Effector CD4-positive, alpha-beta T cell (primary cell): Measurements from ENCODE around the gene NOP9.

ENCODE experiments used
- DNase-seq: peaks from one replicate; pipeline ENCODE4 v3.0.0-alpha.2; 2020

The NOP9 gene

DNA sequence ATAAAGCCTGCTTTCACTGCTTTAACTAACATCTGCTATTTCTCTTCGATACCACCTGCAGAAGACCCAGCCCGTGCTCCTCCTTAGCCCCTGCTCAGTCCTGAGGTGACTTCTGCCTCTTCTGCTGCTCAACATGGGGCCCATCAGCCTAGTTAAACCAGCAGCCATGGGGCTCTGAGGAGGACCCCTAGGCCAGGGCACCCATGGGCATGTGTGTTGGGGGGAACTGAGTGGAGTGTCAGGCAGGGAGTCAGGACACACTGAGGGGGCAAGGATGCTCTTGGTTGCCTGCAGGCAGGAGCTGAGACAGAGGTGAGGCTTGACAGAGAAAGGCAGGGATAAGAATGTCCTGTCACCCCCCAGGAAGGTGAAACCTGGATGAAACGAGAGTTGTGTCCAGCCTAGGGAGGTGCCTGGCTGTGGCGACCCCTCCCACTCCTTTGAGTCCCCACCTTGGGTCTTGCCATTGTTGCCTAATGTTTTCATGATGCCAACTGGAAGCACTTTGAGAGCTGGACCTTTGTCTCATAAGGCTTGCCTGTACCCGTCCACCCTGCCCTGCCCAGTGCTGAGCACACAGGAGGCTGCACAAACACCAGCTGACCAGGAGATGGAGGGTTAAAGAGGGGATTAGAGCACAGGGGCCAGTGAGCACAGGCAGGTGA is 15.7 kb upstream of the NOP9 start:
- no peak for DNase-seq

DNA sequence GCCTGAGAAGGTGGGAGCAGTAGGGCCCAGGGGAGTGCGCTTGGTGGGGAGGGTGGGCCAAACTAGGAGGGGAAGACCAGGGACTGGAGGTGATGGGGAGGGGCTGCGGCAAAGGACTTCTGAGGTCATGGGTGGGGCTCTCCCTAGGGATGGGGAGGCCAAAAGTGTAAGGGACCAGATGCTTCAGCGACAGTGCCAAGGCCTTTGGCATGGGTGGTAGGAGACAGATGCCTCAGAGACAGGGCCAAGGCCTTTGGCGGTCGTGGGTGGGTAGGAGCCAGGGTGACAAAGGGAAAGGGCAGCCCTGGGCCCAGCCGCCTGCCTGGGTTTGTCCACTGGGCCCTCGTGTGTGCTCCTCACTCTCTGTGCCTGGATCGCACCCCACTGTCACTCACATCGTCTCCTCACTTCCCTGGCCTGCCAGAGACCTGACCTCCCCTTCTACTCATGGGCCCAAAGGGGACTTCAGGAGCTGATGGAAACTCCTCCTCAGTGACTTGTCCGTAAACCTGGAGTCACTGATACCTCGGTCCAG is 15.1 kb upstream of the NOP9 start:
- DNase-seq: no peak

DNA sequence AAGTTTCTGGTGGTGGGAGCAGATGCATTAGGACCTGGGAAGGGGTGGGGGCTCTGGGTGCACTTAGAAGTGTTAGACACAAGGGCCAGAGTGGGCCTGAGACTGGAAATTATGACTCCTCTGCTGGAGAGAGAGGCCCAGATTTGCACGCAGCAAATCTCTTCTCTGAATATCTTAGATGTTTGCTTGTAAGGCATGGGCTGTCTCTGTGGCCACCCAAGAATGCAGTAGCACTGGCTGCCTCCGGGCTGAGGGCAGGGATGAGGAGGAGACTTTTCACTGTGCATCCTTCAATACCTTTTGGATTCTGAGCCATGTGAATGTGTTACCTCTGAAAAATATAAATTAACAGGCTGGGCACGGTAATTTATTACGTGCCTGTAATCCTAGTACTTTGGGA is 14.3 kb upstream of the NOP9 start:
- DNase-seq: no peak

DNA sequence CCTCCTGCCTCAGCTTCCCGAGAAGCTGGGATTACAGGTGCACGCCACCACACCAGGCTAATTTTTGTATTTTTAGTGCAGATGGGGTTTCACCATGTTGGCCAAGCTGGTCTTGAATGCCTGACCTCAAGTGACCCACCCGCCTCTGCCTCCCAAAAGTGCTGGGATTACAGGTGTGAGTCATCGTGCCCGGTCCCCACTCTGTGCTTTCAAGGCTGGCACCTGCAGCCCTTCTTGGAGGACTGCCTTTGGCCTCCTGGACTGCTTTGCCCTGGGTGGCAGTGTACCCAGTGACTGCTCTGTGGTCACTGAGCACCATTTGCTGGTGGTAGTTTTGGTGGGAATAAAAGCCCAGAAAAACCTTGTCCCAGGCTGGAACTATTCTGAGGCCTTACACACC is 12.7 kb upstream of the NOP9 start:
- no peak for DNase-seq

DNA sequence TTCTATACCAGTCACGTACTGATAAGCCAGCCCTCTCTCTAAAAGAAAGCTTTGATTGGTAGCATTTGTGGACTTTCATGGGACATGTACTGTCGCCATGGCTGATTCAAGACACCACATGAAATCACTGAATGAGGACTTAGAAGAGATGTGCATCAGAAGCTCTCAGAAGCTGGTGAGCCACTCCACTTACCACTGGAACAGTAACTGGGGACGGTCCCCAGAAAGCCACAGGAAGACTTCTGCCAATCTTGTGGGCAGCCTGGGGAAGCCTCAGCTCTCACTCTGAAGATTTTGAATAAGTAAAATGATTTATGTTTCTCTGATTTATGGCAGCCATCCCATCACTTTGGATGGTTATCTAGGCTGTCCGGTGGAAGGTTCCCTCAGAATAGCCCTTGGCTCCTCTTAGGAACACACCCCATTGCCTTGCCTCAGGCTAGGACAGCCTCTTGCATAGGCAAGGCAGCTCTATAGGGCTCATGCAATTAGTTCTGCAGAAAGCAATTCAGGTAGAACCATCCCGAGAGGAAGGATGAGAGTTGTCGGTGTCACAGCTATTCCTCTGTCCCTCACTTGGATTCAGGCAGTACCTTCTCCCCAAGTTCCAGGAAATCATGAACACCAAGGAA is 9.9 kb upstream of the NOP9 start:
- DNase-seq: no peak

DNA sequence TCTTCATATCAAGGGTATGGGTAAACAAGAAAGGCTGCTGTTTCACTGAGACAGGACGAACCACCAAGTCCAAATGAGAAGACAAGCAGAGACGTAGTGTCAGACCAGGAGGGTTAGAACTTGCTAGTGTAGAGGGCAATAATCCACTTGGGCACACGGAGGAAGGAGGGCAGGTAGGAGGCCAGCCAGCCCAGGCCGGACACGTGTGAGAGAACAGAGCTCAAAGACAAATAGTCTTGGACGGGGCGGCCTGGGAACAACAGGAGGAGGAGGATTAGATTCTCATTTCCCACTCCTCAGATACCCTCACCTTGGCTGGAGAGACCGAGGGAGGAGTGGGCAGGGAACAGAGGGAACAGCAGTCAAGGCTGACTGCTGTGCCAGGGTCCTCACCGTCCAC is 8.9 kb upstream of the NOP9 start:
- DNase-seq: no peak

DNA sequence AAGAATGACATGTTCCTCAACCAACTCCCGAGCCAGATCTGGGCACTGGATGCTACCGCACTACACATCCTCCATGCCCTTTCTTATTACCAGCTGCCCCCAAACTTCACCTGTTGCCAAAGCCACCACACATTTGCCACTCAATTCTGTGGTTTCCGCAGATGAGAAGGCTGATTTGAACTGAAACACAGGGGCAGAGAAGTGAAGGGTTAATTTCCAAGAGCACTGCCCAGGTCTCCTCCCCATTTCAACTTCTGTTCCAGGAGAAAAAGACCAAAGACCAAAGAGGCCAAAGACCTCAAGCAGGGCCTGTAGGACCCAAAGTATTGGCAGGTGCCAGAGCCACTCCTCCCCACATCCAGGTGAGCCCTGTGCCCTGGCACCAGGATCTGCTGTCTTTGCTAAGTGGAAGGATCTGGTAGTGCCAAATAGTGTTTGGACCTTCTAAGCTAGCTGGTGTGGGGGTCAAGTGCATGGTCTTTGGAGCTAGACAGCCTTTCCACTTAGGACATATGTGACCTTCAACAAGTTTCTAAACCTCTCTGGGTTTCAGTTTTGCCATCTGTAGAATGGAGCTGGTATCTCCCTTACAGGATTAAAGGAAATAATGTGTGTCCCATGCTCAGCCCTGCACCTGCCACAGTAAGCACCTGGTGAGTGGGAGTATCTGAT is 8.1 kb upstream of the NOP9 start:
- no peak for DNase-seq

DNA sequence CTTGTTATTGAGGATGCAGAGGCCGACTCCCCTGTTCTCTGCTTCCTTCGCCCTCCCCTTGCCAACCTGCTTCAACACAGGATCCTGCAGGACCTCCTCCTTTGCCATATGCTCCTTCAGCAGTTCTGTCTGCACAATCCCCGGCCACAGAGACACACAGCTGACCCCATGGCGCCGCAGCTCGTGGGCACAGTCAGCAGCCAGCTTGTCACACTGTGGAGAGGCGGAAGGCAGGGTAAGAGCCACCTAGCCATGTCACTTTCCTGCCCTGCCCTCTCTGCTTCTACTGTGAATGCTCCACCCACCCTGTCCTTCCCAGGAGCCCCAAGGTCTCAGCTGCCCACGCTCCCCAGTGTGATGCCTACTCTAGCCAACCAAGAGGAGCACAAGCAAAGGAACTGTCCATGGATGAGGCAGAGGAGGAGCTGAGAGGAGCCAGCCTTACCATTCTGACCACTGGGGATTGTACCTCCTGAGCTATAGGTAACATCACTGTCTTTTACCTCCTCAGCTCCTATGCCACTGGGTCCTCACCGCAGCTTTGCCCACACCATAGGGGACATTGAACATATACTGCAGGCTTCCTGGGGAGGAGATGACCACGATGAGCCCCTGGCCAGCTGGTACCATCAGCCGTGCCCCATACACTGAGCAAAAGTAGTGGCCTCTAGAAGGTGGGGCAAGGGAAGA is 7.4 kb upstream of the NOP9 start:
- no peak for DNase-seq

DNA sequence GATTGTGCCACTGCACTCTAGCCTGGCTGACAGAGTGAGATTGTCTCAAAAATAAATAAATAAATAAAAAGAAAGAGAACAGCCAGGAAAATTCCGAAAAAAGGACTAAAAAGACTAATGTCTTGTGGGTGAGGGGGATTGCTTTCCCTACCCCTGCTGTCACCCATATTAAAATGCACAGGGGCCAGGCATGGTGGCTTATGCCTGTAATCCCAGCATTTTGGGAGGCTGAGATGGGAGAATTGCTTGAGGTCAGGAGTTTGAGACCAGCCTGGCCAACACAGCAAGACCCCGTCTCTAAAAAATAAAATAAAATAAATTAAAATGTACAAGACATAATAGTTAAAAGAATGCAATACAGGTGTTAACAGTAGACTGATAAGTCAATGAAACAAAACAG is 6.1 kb upstream of the NOP9 start:
- DNase-seq: no peak

DNA sequence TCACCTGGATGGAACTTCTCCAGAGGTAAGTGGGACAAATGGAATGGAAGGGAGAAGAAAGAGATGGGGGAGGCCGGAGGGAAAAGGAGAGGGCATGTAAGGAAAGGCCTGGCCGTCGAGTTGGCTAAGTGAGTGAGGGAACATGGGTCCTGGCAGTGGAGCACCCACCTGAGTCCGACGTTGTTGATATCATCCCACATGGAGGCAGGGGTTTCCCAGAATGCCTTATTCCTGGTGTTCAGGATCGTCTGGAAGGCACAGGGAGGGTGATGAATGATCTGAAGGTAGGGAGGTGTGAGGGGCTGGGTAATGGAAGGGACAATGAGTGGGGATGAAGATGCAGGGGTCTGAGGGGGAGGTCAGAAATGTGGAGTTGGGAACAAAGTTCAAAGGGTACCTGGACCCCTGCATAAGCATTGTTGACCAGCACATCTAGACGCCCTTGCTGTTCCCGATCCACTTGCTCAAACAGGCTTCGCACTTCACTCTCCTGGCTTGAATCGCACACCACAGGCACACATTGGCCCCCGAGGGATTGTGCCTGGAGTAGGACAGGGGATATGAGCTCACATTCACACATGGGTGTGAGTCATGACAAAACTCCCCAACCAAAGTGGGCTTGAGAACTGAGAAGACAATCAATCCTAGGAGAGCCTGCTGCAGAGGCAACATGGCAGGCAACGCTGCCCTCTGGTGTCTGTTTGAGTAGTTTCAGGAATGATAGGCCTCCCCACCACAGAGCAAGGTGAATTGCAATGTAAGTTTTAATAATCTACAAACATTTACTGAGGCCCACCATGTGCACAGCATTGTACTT is 3.1 kb upstream of the NOP9 start:
- DNase-seq: peak; percentile 66

DNA sequence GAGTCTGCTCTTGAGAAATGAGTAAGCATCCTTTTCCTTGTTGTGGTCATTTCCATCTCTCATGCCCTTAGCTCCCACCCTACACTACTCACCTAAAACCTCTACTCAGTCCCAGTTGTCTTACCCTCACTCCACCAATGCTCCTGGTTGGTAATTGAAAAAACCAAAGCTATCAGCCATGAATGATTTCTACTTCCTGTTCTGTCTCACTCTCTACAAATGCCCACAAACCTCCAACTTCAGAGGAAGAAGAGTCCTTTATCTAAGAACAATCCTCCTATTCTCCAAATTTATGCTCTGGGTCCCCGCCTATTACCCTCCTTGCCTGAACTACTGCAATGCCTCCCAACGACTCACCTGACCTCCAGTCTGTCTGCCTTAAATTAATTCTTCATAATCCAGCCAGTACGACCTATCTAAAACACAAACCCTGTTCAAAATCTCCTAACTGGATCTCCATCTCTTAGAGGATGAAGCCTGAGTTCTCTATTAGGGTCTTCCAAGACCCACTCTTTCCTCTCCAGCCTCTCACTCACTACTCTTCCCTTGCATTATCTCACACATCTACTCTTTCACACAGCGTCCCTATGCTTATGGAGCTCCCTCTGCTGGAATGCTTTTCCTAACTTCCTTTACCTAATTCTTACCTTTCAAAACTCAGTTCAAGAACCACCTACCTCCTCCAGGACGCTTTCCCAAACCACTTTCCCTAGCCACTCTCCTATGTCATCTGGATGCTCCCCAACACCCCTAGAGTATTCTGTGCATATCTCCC is 2.3 kb upstream of the NOP9 start:
- no peak for DNase-seq

DNA sequence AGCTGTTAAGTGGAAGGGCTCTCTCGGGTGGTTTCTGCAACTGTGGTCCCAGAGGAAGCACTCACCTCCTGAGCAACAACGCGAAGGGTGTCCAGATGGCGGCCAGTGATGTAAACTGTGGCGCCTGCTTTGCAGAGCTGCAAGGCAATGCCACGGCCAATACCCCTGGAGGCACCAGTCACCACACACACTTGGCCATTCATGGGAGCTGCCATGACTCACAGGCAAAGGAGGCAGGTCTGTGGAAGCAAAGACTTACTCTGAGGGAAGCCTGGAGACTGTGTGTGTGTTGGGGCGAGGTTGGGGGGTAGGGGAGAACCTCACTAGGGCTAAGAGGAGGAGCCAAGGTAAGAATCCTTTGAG is 777 bp upstream of the NOP9 start:
- no peak for DNase-seq

DNA sequence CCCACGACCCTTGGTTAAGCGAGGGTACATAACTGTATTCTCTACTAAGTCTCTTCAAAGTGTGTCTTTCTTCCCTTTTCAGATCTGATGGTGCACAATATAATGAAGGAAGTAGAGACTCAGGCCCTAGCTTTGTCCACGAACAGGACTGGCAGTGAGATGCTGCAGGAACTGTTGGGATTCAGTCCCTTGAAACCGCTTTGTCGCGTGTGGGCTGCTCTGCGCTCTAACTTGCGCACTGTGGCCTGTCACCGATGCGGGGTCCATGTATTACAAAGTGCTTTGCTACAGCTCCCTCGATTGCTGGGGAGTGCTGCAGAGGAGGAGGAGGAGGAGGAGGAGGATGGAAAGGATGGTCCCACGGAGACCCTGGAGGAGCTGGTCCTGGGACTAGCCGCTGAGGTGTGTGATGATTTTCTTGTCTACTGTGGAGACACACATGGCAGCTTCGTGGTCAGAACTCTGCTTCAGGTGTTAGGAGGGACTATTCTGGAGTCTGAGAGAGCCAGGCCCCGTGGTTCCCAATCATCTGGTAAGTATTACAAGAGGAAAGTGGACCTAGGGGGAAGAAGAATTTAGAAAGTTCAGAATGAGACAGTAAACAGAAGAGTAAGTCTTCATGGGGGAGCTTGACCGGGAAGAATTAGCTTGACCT is 803 bp downstream of the NOP9 start:
- DNase-seq: no peak

DNA sequence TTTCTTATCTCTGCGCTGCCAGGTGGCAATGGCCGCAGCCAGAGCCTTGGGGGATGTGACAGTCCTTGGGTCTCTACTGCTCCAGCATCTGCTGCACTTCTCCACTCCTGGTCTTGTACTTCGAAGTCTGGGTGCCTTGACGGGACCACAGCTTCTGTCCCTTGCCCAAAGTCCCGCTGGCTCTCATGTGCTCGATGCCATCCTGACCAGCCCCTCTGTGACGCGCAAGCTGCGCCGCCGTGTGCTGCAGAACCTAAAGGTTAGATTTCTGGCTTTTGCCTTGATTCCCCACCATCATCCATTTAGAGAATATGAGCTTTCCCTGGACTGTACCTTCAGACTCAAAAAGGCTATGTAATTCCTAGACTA is 4.4 kb downstream of the NOP9 start:
- no peak for DNase-seq

DNA sequence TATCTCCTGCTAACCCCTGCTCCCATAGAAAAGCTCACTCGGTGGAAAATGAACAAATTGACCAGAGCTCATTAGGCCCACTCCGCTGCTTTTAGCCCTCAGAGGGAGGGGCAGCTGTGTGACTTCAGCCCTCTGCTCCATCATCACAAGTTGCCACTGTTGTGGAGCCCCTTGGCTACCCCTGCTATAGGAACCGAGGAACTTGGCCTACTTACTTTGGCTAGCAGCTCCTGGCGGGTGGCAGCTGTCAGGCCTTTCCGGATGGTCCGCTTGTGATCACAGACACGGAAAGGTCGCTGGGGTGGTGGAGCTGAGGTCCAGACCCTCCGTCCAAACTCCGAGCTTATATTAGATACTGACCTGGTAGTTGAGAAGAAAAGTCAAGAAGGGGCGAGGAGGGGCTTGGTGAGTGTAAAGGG is 7.5 kb downstream of the NOP9 start:
- no peak for DNase-seq

DNA sequence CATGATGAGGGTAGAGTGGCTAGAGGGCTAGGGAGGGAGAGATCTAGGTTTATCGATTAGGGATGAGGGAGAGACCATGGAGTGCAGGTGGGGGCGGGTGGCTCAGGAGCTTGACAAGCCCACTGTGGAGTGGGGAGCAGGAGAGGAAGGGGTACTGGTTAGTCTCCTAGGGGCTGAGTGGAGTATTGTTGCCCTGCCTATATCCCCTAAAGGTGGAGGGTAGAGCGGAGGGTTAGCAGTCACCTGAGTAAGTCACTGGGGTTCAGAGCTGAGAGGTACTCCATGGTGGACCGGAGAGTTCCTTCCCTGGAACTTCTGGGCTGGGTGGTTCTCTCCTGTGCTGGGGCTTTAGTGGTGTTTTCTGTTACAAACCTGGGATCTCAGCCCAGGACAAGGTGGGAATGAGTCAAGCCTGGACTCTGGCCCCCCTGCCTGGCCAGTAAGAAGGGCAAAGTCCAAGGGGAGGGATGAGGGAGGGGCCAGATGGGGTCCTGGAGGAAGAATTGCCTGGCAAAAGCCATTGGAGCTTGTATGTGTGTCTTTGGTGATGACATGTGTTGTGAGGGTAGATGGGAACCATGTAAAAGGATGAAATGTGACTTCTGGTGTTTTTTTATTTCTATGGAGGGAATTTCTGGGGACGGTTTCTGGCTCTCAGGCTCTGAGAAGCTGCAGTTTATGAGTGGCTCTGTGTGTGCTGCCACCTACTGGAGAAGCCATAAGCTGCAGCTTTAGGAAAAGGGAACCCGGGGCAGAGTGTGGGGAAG is 8.1 kb downstream of the NOP9 start, which contains the start of gene CIDEB:
Gene CIDEB (minus strand): TSS at position 403 of the 767 bp plus-strand sequence. CDS start 119 bp downstream, at position 284.
- peak; percentile 45 for DNase-seq

DNA sequence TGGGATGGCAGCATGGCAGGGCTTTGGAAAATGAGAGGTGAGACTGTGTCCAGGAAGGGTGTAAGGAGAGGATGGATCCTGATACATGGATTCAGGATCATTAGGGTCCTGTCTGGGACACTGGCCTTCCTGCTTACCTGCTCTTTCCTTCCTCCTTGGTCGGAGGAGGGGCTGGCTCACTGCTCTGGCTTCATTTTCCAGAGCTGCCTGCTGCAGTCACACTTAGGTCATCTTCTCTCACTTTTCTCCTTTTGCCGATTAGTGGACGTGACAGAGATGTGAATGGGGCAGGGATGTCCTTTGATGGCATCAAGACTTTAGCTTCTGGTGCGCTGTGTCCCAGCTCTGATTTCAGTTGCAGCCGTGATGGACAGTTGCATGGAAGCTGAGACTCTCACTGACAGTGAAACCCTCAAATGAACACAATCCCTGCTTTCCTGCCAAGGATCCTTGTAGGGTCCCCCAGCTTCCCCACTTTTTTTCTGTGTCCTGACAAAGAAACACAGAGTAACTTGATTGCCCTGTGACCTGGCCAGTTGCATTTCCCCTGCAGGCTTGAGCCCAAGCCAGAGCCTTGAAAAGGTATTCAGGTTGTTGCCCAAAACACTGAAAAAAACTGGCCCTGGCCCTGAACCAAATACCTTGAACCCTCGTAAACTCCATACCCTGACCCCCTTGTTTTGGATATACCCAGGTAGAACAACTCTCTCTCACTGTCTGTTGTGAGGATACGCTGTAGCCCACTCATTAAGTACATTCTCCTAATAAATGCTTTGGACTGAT is 8.9 kb downstream of the NOP9 start:
- no peak for DNase-seq

DNA sequence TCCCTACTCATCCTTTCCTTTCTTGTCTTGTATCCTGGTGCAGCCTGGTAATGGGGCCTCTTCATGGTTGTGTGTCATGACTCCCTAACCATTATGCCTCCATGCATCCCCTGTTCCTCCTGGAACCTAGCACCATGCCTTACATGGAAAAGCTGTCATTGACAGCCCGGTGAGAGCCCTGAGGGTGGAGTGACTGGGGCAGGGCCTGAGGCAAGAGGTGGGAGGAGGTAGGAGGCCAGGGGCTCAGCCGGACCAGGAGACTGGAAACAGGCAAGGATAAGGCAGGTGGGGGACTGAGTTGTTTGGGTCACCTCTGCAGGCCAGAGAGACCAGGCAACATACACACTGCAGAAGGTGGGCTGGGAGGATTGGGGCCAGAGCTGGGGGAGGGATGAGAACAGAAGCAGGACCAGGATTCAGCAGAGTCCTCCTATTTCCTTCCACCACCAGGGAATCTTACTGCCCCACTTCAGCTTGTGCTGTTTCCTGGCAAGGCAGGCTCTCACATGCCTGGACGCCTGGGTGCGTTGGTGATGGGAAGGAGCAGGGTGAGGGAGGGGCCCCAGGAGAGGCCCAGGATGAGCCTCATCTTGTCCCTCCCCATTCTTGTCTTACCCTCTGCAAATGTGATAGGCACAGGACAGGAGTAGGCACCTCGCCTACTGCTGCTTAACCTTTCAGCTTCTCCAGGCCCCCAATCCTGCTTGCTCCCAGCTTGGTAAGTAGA is 10.1 kb downstream of the NOP9 start, which contains the start of gene LTB4R2:
Gene LTB4R2 (plus strand): TSS at position 603 of the 727 bp plus-strand sequence. CDS start 525 bp downstream, outside the sequence.
- DNase-seq: no peak

DNA sequence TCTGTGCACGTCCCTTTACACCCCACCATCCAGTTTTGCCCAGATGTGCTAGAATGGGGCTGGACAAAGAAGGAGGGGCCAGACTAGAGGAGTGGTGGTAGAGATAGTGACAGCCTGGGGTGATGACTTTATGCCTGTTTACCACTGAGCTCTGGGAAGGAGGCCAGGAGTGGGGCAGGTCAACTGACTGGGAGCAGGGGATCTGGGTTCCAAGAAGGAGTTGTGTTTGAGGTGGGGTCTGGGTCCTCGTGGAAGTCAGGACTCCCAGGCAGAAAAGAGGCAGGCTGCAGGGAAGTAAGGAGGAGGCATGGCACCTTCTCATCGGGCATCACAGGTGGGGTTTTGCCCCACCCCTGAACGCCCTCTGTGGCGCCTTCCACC is 10.6 kb downstream of the NOP9 start:
- no peak for DNase-seq
